OCI-LY1 (cell line): Measurements from ENCODE around the gene ECSIT.
A peak's percentile ranks its signal among the peaks of the same experiment; 100 is the strongest.

Experiments used
- H2AFZ ChIP-seq: fragments of 200-600 bp; sonication (generic), shearing (Covaris generic); 2 replicates; pipeline ENCODE4 v1.6.0; 2014; ENCODE audit warnings: antibody characterized with exemption, mild to moderate bottlenecking, low read length
- H3F3A ChIP-seq: fragments of 200-600 bp; sonication (generic), shearing (Covaris generic); 2 replicates; pipeline ENCODE4 v1.6.0; 2014; ENCODE audit warnings: mild to moderate bottlenecking, antibody characterized with exemption, low read length, moderate library complexity; ENCODE audit not compliant: insufficient read depth
- H3K27ac ChIP-seq: fragments of 200-600 bp; sonication (generic); 2 replicates; pipeline ENCODE4 v1.5.1; 2014; ENCODE audit warnings: low read length, mixed run types, mild to moderate bottlenecking, low read depth; ENCODE audit not compliant: poor library complexity, severe bottlenecking
- H3K27me3 ChIP-seq: fragments of 200-600 bp; sonication (generic); 2 replicates; pipeline ENCODE4 v1.6.0; 2014; ENCODE audit warnings: antibody characterized with exemption, mild to moderate bottlenecking, low read length, moderate library complexity; ENCODE audit not compliant: insufficient read depth
- H3K36me3 ChIP-seq: fragments of 200-600 bp; sonication (generic); 2 replicates; pipeline ENCODE4 v1.6.1; 2014; ENCODE audit warnings: mild to moderate bottlenecking, antibody characterized with exemption, low read length, moderate library complexity, mixed read lengths; ENCODE audit not compliant: insufficient read depth
- H3K4me1 ChIP-seq: fragments of 200-600 bp; sonication (generic); 2 replicates; pipeline ENCODE4 v1.5.1; 2014; ENCODE audit warnings: mild to moderate bottlenecking, low read length, moderate library complexity; ENCODE audit not compliant: insufficient read depth, severe bottlenecking
- H3K4me2 ChIP-seq: fragments of 200-600 bp; sonication (generic), shearing (Covaris generic); 2 replicates; pipeline ENCODE4 v1.6.1; 2014; ENCODE audit warnings: low read length
- H3K4me3 ChIP-seq: fragments of 200-600 bp; sonication (generic); 2 replicates; pipeline ENCODE4 v1.5.1; 2014; ENCODE audit warnings: low read length, low read depth, mild to moderate bottlenecking, mixed read lengths; ENCODE audit not compliant: poor library complexity, severe bottlenecking
- H3K79me2 ChIP-seq: fragments of 200-600 bp; shearing (Covaris generic); 2 replicates; pipeline ENCODE4 v1.6.1; 2016; ENCODE audit warnings: mixed run types, low read length, mixed read lengths; ENCODE audit not compliant: insufficient read depth
- H3K9ac ChIP-seq: fragments of 200-600 bp; sonication (generic), shearing (Covaris generic); 2 replicates; pipeline ENCODE4 v1.6.1; 2014; ENCODE audit warnings: mild to moderate bottlenecking, low read length, mixed read lengths
- H3K9me2 ChIP-seq: fragments of 200-600 bp; sonication (generic), shearing (Covaris generic); 2 replicates; pipeline ENCODE4 v1.6.1; 2014; ENCODE audit warnings: low read depth, mild to moderate bottlenecking, low read length, mixed read lengths
- H3K9me3 ChIP-seq: fragments of 200-600 bp; shearing (Covaris generic); 2 replicates; pipeline ENCODE4 v1.6.1; 2014; ENCODE audit warnings: low read length, mixed read lengths
- H4K20me1 ChIP-seq: fragments of 200-600 bp; sonication (generic), shearing (Covaris generic); 2 replicates; pipeline ENCODE4 v1.6.0; 2016; ENCODE audit warnings: mild to moderate bottlenecking, low read length; ENCODE audit not compliant: insufficient read depth
- CTCF ChIP-seq: fragments of 200-600 bp; sonication (generic), shearing (Covaris generic); IDR thresholded peaks from 2 replicates; pipeline ENCODE4 v1.5.1; 2017; ENCODE audit warnings: mild to moderate bottlenecking, antibody characterized with exemption, low read length, moderate library complexity, mixed read lengths
- EZH2 ChIP-seq: fragments of 200-600 bp; sonication (generic), shearing (Covaris generic); IDR thresholded peaks from 2 replicates; pipeline ENCODE4 v1.8.0; 2017; ENCODE audit warnings: borderline replicate concordance, mixed run types, mild to moderate bottlenecking, antibody characterized with exemption, low read length, moderate library complexity, mixed read lengths

ECSIT gene

GRCh38 chr19:11538232-11539036 lies 9.5 kb upstream of the ECSIT start, which contains the start of gene CNN1:
CNN1 (plus strand) TSS chr19:11538851; CDS start chr19:11538928, 77 bp downstream.
- H2AFZ ChIP-seq: no peak within 1 kb of the TSS
- no peaks in the 10 kb centered on the region for H3K79me2 ChIP-seq
- H3F3A ChIP-seq: no peaks in the 10 kb centered on the region
- TF ChIP-seq EZH2 (no peak), CTCF (no peak)
- no peak within 1 kb of the TSS for H3K9ac ChIP-seq
- no peaks in the 10 kb centered on the region for H3K9me3 ChIP-seq
- no peak within 1 kb of the TSS for H3K4me2 ChIP-seq
- no peak within 1 kb of the TSS for H3K27ac ChIP-seq
- no peak within 1 kb of the TSS for H3K4me3 ChIP-seq
- peaks cover 7% of the 10 kb centered on the region for H3K4me1 ChIP-seq
- no peaks in the 10 kb centered on the region for H4K20me1 ChIP-seq
- H3K9me2 ChIP-seq: no peaks in the 10 kb centered on the region
- H3K27me3 ChIP-seq: peaks cover 4% of the 10 kb centered on the region; the same call in 1 of the 2 replicates
- H3K36me3 ChIP-seq: no peaks in the 10 kb centered on the region

DNA sequence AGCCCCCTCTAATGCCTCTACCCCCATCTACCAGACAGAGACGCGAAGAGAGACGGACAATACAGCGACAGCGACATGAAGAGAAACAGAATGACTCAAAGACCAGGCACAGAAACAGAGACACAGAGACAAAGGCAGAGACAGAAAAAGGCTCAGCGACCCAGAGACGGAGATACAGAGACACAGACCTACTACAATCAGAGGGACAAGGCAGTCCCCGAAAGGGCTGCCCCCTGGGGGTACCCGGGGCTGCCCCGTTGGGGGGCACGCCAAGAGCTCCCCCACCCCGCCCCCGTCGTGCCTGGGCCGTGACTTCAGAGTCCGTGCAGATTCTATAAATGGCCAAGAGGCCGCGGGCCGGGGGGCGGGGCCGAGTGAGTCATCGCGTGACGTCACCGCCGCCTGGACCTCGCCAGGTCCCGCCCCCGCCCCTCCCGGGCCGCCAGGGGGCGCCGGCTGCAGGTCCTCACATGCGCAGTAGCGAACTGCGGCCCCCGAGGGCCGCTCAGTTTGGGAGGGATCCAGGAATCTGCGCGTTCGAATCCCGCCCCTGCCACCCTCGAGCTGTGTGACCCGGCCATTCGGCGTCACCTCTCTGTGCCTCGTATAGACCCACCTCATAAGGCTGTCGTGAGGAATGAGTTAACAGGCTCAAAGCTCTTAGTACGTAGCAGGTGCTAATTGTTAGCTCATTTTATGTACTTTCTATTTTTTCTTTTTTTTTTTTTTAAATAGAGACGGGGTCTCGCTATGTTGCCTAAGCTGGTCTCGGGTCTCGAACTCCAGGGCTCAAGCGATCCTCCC lies 7.1 kb upstream of the ECSIT start:
- Histone ChIP-seq H3K27me3 (peaks cover 4% of the 10 kb centered on the region; the same call in 1 of the 2 replicates), H3K79me2 (no peaks in the 10 kb centered on the region), H3K9me2 (no peaks in the 10 kb centered on the region), H3K4me3 (peak overlapping the region; percentile 43), H3F3A (no peaks in the 10 kb centered on the region), H3K4me2 (peak overlapping the region; percentile 56), H3K36me3 (no peaks in the 10 kb centered on the region), H3K9me3 (no peaks in the 10 kb centered on the region), H3K9ac (peak overlapping the region; percentile 29; the same call in 1 of the 2 replicates), H4K20me1 (no peaks in the 10 kb centered on the region), H3K27ac (no peak overlapping the region), H3K4me1 (peaks cover 7% of the 10 kb centered on the region), H2AFZ (no peak overlapping the region)
- TF ChIP-seq CTCF (peak; percentile 83), EZH2 (no peak)

DNA sequence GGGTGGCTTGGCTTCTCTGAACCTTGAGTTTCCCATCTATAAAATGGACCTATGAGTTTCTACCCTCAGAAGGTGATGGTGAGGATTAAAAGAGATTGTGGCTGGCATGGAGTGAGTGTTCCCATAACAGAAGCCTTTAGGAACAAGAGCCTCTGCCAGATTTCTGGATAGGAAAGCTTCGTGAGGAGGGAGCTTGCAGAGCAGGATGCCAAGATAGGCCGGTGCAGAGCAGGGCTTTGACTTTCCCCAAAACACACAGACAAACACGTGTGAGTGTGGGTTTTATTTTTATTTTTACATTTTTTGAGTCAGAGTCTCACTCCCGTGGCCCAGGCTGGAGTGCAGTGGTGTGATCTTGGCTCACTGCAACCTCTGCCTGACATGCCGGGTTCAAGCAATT lies 6.0 kb upstream of the ECSIT start:
- Histone ChIP-seq H3K4me1 (peaks cover 7% of the 10 kb centered on the region), H3K36me3 (no peaks in the 10 kb centered on the region), H3K79me2 (no peaks in the 10 kb centered on the region), H3K9me2 (no peaks in the 10 kb centered on the region), H2AFZ (no peak overlapping the region), H3K4me3 (no peak overlapping the region), H3K4me2 (no peak overlapping the region), H3K9ac (no peak overlapping the region), H4K20me1 (no peaks in the 10 kb centered on the region), H3K9me3 (no peaks in the 10 kb centered on the region), H3F3A (no peaks in the 10 kb centered on the region), H3K27me3 (peaks cover 4% of the 10 kb centered on the region; the same call in 1 of the 2 replicates), H3K27ac (no peak overlapping the region)
- no peak for TF ChIP-seq EZH2
- no peak for TF ChIP-seq CTCF
